ENCODE measurements around the gene TNS1.

TNS1 gene

DNA sequence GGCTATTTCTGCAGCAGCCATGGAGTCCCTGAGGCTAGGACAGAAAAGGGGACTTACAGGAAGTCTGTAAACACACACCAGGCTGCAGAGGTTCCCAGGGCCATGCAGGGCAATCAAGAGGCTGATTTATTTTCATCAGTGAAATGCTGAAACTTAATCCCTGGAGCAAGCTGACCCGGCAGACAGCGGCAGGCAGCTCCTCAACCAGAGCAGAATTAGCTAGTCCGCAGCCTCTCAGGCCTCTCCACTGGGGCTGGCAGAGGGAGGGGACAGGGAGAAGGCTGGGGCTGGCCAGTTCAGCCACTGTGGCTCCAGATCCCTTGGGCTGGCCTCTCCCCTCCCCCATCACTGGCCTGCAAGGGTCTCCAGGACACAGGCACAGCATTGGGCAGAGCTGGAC, 136.3 kb downstream of the TNS1 start:
- H3K4me1 Mint-ChIP-seq (ENCODE audit: low read depth) = no peaks in the 10 kb centered on the region

DNA sequence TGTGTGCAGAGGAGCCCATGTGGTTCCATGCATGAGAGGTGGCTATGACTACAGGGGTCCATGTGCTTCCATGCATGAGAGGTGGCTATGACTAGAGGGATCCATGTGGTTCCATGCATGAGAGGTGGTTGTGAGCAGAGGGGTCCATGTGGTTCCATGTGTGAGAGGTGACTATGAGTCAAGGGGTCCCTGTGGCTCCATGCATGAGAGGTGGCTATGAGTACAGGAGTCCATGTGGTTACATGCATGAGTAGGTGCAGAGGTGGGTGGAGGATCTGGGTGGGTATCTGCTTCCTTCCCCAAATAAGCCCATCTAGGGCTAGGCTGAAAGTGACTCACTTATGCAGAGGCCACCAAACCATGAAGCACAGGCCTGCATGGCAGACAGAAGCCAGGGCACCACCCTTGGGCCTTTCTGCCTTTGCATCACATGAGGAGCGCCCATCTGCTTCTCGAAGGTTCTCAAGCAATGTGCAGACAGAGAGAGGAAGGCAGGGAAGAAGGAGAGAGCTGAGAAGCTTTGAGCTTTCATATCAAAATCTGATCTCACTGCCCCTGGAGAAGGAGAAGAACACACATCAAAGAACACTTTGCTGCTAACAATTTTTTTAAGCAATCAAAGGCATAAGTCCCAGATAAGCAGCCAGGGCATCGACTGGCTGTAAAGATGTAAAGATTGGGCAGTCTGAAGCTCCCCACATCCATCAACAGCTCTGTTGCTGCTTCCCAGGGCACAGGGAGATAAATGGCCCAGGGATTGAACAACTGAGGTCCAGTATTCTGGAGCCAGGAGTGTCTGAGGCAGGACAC, 137.6 kb downstream of the TNS1 start:
- Mint-ChIP-seq H3K27ac (no peak overlapping the region), H3K27me3 (ENCODE audit: low read depth) (peaks cover 6% of the 10 kb centered on the region), H3K36me3 (ENCODE audit: low read depth) (no peaks in the 10 kb centered on the region), H3K9me3 (no peaks in the 10 kb centered on the region), H3K4me1 (ENCODE audit: low read depth) (no peaks in the 10 kb centered on the region), H3K4me3 (no peak overlapping the region)
- no peak for DNase-seq (ENCODE audit: low spot score)

More for the DNA sequence above, 136.3 kb downstream of the TNS1 start:
- no peaks in the 10 kb centered on the region for H3K36me3 Mint-ChIP-seq (ENCODE audit: low read depth)
- no peaks in the 10 kb centered on the region for H3K9me3 Mint-ChIP-seq
- no peak overlapping the region for H3K4me3 Mint-ChIP-seq
- no peak for DNase-seq (ENCODE audit: low spot score)
- H3K27ac Mint-ChIP-seq = no peak overlapping the region
- H3K27me3 Mint-ChIP-seq (ENCODE audit: low read depth) = peaks cover 6% of the 10 kb centered on the region

DNA sequence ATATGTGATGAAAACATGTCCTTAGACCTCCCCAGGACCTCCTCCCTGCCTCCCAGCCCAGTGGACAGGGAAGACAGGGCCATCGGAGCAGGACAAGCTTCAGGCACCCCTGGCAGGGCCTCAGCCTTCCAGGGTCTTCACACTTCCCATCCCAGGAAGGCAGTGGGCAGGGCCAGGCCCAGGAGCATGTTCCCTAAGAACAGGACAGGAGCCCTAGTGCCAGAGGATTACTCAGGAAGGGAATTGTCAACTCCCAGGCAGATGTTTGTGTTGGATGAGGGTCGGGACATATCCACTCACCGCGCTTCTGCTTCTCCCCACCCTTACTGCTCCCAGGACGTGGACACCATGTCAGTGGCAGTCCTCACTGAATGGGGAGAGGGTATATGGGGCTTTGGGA, 138.9 kb downstream of the TNS1 start:
- Mint-ChIP-seq H3K27me3 (ENCODE audit: low read depth) (peaks cover 6% of the 10 kb centered on the region), H3K27ac (no peak overlapping the region), H3K9me3 (no peaks in the 10 kb centered on the region), H3K36me3 (ENCODE audit: low read depth) (no peaks in the 10 kb centered on the region), H3K4me1 (ENCODE audit: low read depth) (no peaks in the 10 kb centered on the region), H3K4me3 (no peak overlapping the region)
- DNase-seq (ENCODE audit: low spot score) = no peak

DNA sequence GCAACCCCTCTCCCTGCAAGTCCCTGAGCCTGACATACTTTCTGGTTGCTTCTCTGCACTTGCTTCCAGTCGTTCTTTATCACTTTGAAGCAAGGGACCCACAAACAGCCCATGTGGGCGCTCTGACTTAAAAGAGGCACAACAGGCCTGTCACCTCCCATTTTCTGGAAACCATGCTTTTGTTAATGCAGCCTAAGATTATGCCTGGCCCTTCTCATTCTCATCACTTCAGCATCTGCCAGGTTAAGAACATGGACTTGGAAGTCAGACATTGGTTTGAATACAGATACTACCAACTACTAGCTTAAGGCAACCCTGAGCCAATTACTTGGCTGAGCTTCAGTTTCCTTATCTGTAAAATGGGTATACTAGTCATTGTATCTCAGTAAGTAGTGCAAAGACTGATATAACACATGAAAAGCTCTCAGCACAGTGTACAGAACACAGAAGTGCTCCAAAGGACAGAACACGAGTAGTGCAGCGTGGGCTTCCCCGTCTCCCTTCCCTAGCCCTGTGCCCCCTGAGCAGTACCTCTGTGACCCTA, 141.4 kb downstream of the TNS1 start:
- H3K9me3 Mint-ChIP-seq = no peaks in the 10 kb centered on the region
- H3K36me3 Mint-ChIP-seq (ENCODE audit: low read depth) = no peaks in the 10 kb centered on the region
- no peak overlapping the region for H3K27ac Mint-ChIP-seq
- H3K27me3 Mint-ChIP-seq (ENCODE audit: low read depth) = peaks cover 4% of the 10 kb centered on the region
- H3K4me3 Mint-ChIP-seq = no peak overlapping the region
- H3K4me1 Mint-ChIP-seq (ENCODE audit: low read depth) = no peaks in the 10 kb centered on the region
- no peak for DNase-seq (ENCODE audit: low spot score)

DNA sequence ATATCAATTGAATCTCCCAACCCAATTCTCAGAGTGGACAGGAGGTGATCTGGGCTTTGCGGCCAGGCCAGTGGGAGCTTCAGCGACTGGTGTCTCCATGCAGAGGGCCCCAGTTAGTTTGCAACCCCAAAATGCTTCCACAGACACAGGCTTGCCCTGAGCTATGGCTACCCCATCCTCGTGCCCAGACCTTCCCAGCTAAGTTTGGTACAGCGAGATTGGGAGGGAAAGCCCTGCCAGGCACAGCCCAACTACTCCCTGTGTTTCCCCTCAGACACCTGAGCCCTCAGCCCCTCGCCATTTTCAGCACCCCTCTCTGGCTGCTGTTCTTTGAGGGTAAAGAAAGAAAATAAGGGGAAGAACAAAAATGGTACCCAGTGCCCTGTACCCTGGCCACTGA, 142.9 kb downstream of the TNS1 start:
- no peak overlapping the region for H3K27ac Mint-ChIP-seq
- no peaks in the 10 kb centered on the region for H3K9me3 Mint-ChIP-seq
- no peaks in the 10 kb centered on the region for H3K36me3 Mint-ChIP-seq (ENCODE audit: low read depth)
- peaks cover 4% of the 10 kb centered on the region for H3K27me3 Mint-ChIP-seq (ENCODE audit: low read depth)
- H3K4me3 Mint-ChIP-seq = no peak overlapping the region
- H3K4me1 Mint-ChIP-seq (ENCODE audit: low read depth) = no peaks in the 10 kb centered on the region
- no peak for DNase-seq (ENCODE audit: low spot score)

DNA sequence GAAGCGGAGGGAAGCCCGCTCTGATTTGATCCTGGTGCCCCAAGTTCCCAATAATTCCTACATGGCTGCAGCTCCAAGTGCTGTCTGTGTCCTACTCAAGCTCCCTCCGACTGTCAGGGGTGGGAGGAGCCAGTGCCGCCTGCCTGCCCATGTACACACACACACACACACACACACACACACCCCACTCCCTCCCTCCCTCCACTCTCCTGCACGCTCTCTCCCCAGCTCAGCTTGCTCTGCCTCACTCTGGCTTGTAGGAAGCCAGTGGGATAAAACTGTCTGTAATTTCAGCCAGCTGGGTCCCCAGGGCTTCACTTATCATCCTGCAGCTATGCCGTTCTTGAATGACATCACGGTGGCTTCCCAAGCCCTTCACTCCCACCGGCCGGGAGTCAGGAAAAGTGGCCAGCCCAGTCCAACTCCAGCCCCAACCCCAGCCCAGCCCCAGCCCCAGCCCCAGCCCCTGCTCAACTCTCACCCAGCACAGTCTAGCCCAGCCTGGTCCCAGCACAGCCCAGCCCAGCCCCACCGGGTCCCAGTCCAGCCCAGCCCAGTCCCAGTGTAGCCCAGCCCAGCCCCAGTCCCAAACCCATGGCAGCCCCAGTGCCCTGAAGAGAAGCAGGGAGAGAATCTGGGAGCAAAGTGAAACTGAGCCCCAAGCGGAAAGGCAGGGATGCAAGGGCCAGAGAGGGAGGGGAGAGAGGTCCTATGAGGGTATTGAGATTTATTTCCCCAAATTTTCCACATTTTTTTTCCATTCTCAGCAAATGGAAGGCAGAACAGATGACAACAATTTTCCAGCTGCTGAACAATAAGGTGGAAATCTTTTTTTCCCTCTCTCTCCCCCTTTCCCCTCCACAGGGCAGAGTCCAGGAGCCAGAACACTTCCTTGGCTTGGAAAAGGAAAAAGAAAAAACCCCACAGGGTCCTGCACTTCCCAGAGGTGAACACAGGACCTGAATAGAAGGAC, 144.0 kb downstream of the TNS1 start:
- Mint-ChIP-seq H3K4me1 (ENCODE audit: low read depth) (no peaks in the 10 kb centered on the region), H3K36me3 (ENCODE audit: low read depth) (no peaks in the 10 kb centered on the region), H3K27me3 (ENCODE audit: low read depth) (peaks cover 4% of the 10 kb centered on the region), H3K9me3 (no peaks in the 10 kb centered on the region), H3K27ac (no peak overlapping the region), H3K4me3 (no peak overlapping the region)
- no peak for DNase-seq (ENCODE audit: low spot score)

DNA sequence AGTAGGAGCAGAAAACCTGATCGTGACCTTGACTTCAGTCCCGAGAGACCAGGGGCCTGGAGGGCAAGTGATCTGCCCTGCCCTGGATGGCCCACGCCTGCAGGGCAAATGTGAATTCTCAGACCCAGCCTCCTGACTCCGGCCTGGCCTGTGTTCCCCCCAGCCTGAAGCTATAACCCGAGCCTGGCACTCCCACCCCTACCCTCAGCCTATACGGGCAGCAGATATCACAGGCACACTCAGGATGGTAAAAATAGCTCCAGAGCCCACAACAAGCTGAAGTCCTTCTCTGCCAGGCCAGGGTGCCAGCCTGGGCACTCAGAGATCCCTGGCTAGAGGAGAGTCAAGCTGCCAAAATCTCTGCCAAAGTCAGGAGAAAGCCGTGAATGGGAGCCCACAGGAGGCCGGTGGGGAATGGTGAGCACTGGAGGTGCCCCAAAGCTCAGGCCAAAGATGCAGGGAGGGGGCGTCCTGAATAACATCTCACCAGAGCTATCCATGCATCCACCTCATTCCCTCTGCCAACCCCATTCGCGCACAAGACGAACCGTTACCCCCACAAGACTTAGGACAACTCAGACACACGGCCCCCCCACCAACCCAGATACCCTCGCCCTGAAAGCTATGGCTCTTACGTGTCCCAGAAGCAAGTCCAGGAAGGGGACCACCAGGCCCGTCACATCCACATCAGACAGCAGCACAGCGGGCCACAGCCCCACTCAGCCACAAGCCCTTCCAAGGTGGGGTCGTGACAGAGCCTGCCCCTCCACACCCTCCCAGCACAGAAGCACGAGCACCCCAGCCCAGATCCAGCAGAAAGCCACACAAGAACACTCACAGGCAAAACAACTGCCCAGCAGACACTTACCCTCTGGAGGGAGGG, 144.9 kb downstream of the TNS1 start:
- H3K27me3 Mint-ChIP-seq (ENCODE audit: low read depth) = peaks cover 4% of the 10 kb centered on the region
- no peak overlapping the region for H3K4me3 Mint-ChIP-seq
- DNase-seq (ENCODE audit: low spot score) = no peak
- H3K36me3 Mint-ChIP-seq (ENCODE audit: low read depth) = no peaks in the 10 kb centered on the region
- H3K27ac Mint-ChIP-seq = no peak overlapping the region
- no peaks in the 10 kb centered on the region for H3K9me3 Mint-ChIP-seq
- H3K4me1 Mint-ChIP-seq (ENCODE audit: low read depth) = no peaks in the 10 kb centered on the region

DNA sequence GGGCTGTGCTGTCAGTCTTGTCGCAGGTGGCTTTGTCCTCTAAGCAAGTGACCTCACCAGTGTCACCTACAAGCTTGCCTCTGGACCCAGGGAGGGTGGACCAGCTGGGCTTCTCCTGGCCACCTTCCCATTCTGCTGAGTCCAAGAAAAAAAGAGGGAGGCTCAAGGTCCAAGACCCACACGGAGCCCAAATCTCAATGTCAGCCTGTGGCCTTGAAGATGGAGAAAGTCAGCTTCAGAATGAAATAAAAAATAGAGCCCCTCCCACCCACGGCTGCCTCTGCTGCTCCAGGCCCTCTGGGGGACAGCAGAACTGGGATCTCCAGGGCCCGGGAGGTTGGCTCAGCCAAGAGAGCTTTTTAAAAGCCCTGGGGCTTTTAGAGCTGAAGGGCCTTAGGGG, 145.9 kb downstream of the TNS1 start:
- Mint-ChIP-seq H3K27ac (no peak overlapping the region), H3K36me3 (ENCODE audit: low read depth) (no peaks in the 10 kb centered on the region), H3K4me1 (ENCODE audit: low read depth) (no peaks in the 10 kb centered on the region), H3K9me3 (no peaks in the 10 kb centered on the region), H3K27me3 (ENCODE audit: low read depth) (peaks cover 2% of the 10 kb centered on the region), H3K4me3 (no peak overlapping the region)
- DNase-seq (ENCODE audit: low spot score) = no peak

DNA sequence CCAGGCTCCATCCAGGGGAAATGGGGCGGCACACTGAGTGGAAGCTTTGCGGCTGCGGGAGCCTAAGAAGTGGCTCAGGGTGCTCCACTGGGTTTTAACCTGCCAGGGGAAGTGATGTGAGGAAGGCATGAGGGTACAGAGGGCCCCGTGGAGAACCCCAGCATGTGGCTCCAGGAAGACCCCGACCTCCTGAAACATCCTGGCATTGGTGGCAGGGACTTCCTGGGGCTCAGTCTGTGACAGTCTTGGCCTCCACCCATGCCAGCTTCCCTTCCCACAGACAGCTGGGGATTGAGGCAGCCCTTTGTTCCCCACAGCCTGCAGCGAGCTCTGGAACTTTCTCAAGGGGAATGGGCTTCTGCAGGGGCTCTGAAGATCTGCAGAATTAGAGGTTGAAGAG, 146.6 kb downstream of the TNS1 start:
- no peaks in the 10 kb centered on the region for H3K4me1 Mint-ChIP-seq (ENCODE audit: low read depth)
- H3K36me3 Mint-ChIP-seq (ENCODE audit: low read depth) = no peaks in the 10 kb centered on the region
- H3K9me3 Mint-ChIP-seq = no peaks in the 10 kb centered on the region
- no peak for DNase-seq (ENCODE audit: low spot score)
- no peak overlapping the region for H3K4me3 Mint-ChIP-seq
- H3K27me3 Mint-ChIP-seq (ENCODE audit: low read depth) = no peaks in the 10 kb centered on the region
- no peak overlapping the region for H3K27ac Mint-ChIP-seq

DNA sequence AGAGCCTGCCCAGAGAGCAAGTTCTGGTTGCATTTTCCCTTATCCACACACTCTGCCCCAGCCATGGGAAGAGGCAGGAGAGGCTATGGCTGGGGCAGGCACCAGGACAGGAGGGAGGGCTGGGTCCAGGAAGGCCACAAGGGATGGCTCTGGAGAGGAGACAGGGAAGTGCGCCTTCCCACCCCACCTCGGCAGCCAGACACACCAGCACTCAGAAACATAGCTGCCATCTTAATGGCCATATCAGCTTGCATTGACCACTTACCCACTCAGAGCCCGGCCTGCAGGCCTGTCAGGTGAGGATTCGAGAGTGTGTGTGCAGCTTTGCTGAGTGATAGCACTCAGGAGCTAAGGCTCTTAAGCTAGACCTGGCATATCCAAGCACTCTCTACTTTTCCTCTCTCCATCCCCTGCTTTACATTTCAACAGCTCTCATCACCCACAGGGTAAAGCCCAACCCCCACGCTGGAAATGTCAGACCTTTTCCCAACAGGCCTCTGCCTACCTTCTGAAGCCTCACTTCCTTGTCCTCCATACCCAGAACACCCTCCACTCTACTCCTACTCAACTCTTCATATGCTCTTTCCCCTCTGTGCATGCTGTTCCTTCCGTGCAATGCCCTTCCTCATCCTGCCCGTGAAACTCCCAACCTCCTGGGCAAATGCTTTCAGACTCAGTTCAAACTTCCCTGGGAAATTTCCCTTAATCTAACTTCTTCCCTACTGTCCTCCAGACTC, 147.9 kb downstream of the TNS1 start:
- DNase-seq (ENCODE audit: low spot score) = no peak
- no peaks in the 10 kb centered on the region for H3K9me3 Mint-ChIP-seq
- no peak overlapping the region for H3K4me3 Mint-ChIP-seq
- no peaks in the 10 kb centered on the region for H3K4me1 Mint-ChIP-seq (ENCODE audit: low read depth)
- H3K36me3 Mint-ChIP-seq (ENCODE audit: low read depth) = no peaks in the 10 kb centered on the region
- no peak overlapping the region for H3K27ac Mint-ChIP-seq
- no peaks in the 10 kb centered on the region for H3K27me3 Mint-ChIP-seq (ENCODE audit: low read depth)

DNA sequence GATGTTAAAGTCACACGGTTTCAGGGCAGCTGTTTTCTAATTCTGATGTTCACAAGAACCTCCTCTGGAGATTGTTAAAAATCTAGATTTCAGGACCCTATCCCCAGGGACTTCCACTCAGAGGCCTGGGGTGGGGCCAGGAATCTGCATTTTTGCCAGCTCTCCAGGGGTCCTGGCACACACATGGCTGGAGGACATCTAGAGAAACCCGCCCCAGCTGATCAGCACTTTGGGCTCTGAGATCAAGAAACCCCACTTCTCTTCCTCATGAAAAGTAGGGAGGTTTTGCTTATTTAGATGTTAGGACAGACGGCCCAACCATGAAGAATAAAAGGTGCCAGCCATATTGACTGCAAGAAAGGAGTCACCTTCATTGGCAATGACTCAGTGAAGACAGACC, 148.8 kb downstream of the TNS1 start:
- Mint-ChIP-seq H3K36me3 (ENCODE audit: low read depth) (no peaks in the 10 kb centered on the region), H3K4me3 (no peak overlapping the region), H3K27ac (no peak overlapping the region), H3K9me3 (no peaks in the 10 kb centered on the region), H3K27me3 (ENCODE audit: low read depth) (no peaks in the 10 kb centered on the region), H3K4me1 (ENCODE audit: low read depth) (no peaks in the 10 kb centered on the region)
- no peak for DNase-seq (ENCODE audit: low spot score)

DNA sequence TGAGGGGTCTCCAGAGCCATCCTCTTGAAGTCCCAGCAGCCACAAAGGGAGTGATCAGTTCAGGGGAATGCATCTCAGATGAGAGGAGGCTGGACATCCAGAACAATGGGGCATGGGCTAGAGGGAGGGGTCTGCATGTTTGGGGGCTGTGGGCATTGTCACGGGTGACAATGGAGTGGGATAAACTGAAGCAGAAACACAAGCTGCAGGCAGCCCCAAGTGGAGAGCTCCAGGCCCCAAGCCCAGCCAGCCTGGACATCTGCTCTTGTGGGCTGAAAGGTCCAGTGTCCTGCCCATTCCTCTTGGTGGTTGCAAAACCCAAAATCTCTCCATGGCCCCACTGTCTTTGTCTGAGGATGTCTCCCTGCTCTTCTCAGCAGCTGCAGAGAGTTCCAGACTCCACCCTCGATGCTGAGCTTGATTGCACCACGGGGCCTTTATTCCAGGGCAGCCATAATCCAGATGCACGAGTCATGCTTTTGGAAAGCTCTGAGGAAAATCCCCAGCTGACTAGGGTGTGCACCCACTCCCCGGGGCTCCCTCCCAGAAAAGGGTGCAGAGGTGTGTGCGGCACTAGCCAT, 149.4 kb downstream of the TNS1 start:
- H3K36me3 Mint-ChIP-seq (ENCODE audit: low read depth) = no peaks in the 10 kb centered on the region
- H3K4me1 Mint-ChIP-seq (ENCODE audit: low read depth) = no peaks in the 10 kb centered on the region
- H3K27ac Mint-ChIP-seq = no peak overlapping the region
- DNase-seq (ENCODE audit: low spot score) = no peak
- H3K9me3 Mint-ChIP-seq = no peaks in the 10 kb centered on the region
- no peak overlapping the region for H3K4me3 Mint-ChIP-seq
- H3K27me3 Mint-ChIP-seq (ENCODE audit: low read depth) = no peaks in the 10 kb centered on the region
